H9 (cell line): ENCODE measurements around the gene CCDC170. TPM values are rescaled to one million over a fixed set of nuclear protein-coding genes. Genes with fewer than 3 reads are reported as not detected.

Experiments used
- DNase-seq: peaks from one replicate; pipeline ENCODE4 v3.0.0-alpha.2; 2017
- H2AFZ ChIP-seq: one replicate; pipeline ENCODE4 v1.6.1; 2013; ENCODE audit warnings: mild to moderate bottlenecking, low read length, control low read depth, moderate library complexity
- H2AK5ac ChIP-seq: 2 replicates; pipeline ENCODE4 v1.6.1; 2013; ENCODE audit warnings: low read length, control low read depth, mixed read lengths; ENCODE audit not compliant: insufficient read length
- H2BK120ac ChIP-seq: one replicate; pipeline ENCODE4 v1.6.1; 2013; ENCODE audit warnings: low read depth, mild to moderate bottlenecking, low read length, control low read depth, inconsistent platforms; ENCODE audit not compliant: poor library complexity, severe bottlenecking
- H2BK12ac ChIP-seq: 2 replicates; pipeline ENCODE4 v1.6.1; 2013; ENCODE audit warnings: low read length, control low read depth, mixed read lengths, low read depth; ENCODE audit not compliant: insufficient read length
- H2BK15ac ChIP-seq: 2 replicates; pipeline ENCODE4 v1.6.1; 2013; ENCODE audit warnings: low read depth, low read length, control low read depth
- H2BK20ac ChIP-seq: one replicate; pipeline ENCODE4 v1.6.1; 2013; ENCODE audit warnings: low read depth, mild to moderate bottlenecking, low read length, control low read depth, inconsistent platforms; ENCODE audit not compliant: poor library complexity, severe bottlenecking
- H2BK5ac ChIP-seq: 2 replicates; pipeline ENCODE4 v1.6.1; 2013; ENCODE audit warnings: low read length, control low read depth, mixed read lengths; ENCODE audit not compliant: insufficient read length
- H3K14ac ChIP-seq: 2 replicates; pipeline ENCODE4 v1.6.1; 2013; ENCODE audit warnings: low read length, control low read depth; ENCODE audit not compliant: insufficient read depth
- H3K18ac ChIP-seq: 2 replicates; pipeline ENCODE4 v1.6.1; 2013; ENCODE audit warnings: low read depth, mild to moderate bottlenecking, mixed read lengths, low read length, control low read depth; ENCODE audit not compliant: insufficient read length
- H3K23ac ChIP-seq: 2 replicates; pipeline ENCODE4 v1.6.1; 2013; ENCODE audit warnings: low read length, control low read depth, mixed read lengths, low read depth; ENCODE audit not compliant: insufficient read length
- H3K23me2 ChIP-seq: 2 replicates; pipeline ENCODE4 v1.6.1; 2013; ENCODE audit warnings: low read depth, mild to moderate bottlenecking, mixed read lengths, low read length, control low read depth; ENCODE audit not compliant: insufficient read length, poor library complexity, severe bottlenecking
- H3K27ac ChIP-seq: 2 replicates; pipeline ENCODE4 v1.5.1; 2013; ENCODE audit warnings: low read length, control low read depth, mixed read lengths, low read depth; ENCODE audit not compliant: insufficient read length
- H3K27me3 ChIP-seq: 2 replicates; pipeline ENCODE4 v1.6.1; 2013; ENCODE audit warnings: low read length, control low read depth, inconsistent platforms; ENCODE audit not compliant: insufficient read depth
- H3K4ac ChIP-seq: 2 replicates; pipeline ENCODE4 v1.6.1; 2013; ENCODE audit warnings: low read depth, mild to moderate bottlenecking, control low read depth, inconsistent platforms, low read length, moderate library complexity
- H3K4me1 ChIP-seq: 2 replicates; pipeline ENCODE4 v1.6.1; 2013; ENCODE audit warnings: low read length, control low read depth, inconsistent platforms; ENCODE audit not compliant: insufficient read depth
- H3K4me2 ChIP-seq: 2 replicates; pipeline ENCODE4 v1.6.1; 2013; ENCODE audit warnings: low read length, control low read depth, mixed read lengths; ENCODE audit not compliant: insufficient read length, insufficient read depth
- H3K56ac ChIP-seq: 2 replicates; pipeline ENCODE4 v1.6.1; 2013; ENCODE audit warnings: low read depth, mild to moderate bottlenecking, mixed read lengths, low read length, control low read depth; ENCODE audit not compliant: insufficient read length
- H3K79me1 ChIP-seq: 2 replicates; pipeline ENCODE4 v1.6.1; 2013; ENCODE audit warnings: low read depth, mild to moderate bottlenecking, moderate library complexity, low read length, control low read depth, inconsistent platforms; ENCODE audit not compliant: insufficient read depth, poor library complexity, severe bottlenecking
- H3K79me2 ChIP-seq: 2 replicates; pipeline ENCODE4 v1.6.1; 2013; ENCODE audit warnings: low read length, control low read depth, inconsistent platforms; ENCODE audit not compliant: insufficient read depth
- H3K9ac ChIP-seq: 2 replicates; pipeline ENCODE4 v1.6.1; 2013; ENCODE audit warnings: low read length, control low read depth, mixed read lengths; ENCODE audit not compliant: insufficient read length; ENCODE audit errors: extremely low read depth
- H3K9me3 ChIP-seq: one replicate; pipeline ENCODE4 v1.6.1; 2013; ENCODE audit warnings: low read depth, low read length, inconsistent platforms; ENCODE audit not compliant: control insufficient read depth
- H3T11ph ChIP-seq: one replicate; pipeline ENCODE4 v1.6.1; 2013; ENCODE audit warnings: mild to moderate bottlenecking, low read length, control low read depth, inconsistent platforms
- H4K20me1 ChIP-seq: one replicate; pipeline ENCODE4 v1.6.1; 2013; ENCODE audit not compliant: control insufficient read depth, insufficient read length, insufficient read depth
- H4K5ac ChIP-seq: 2 replicates; pipeline ENCODE4 v1.6.1; 2013; ENCODE audit warnings: low read depth, mild to moderate bottlenecking, mixed read lengths, low read length, control low read depth; ENCODE audit not compliant: insufficient read length
- H4K8ac ChIP-seq: replicated peaks from 2 replicates; pipeline ENCODE4 v1.6.1; 2013; ENCODE audit warnings: low read length, control low read depth, mixed read lengths, low read depth; ENCODE audit not compliant: insufficient read length
- H4K91ac ChIP-seq: 2 replicates; pipeline ENCODE4 v1.6.1; 2013; ENCODE audit warnings: low read depth, mild to moderate bottlenecking, moderate library complexity, mixed read lengths, low read length, control low read depth; ENCODE audit not compliant: insufficient read length
- H3K27ac Mint-ChIP-seq, 3 experiments: 2 replicates in 2 of 3; 3 replicates in 1 of 3; pipeline ENCODE4 v1.8.0; 2020 to 2021; ENCODE audit warnings: mixed read lengths in 3 of 3, mild to moderate bottlenecking in 1 of 3, moderate library complexity in 1 of 3
- H3K27me3 Mint-ChIP-seq: 2 replicates; pipeline ENCODE4 v1.8.0; 2021; ENCODE audit warnings: low read depth, mild to moderate bottlenecking, moderate library complexity, mixed read lengths
- H3K36me3 Mint-ChIP-seq, 3 experiments: 2 replicates in 2 of 3; 3 replicates in 1 of 3; pipeline ENCODE4 v1.8.0; 2020 to 2021; ENCODE audit warnings: low read depth in 3 of 3, mixed read lengths in 3 of 3; ENCODE audit not compliant: insufficient read depth in 1 of 3
- H3K4me1 Mint-ChIP-seq, 2 experiments: 2 replicates each; pipeline ENCODE4 v1.8.0; 2020; ENCODE audit warnings: mixed read lengths in 2 of 2
- H3K4me3 Mint-ChIP-seq, 2 experiments: 2 replicates in 1 of 2; 3 replicates in 1 of 2; pipeline ENCODE4 v1.8.0; 2020 to 2021; ENCODE audit warnings: mild to moderate bottlenecking in 2 of 2, mixed read lengths in 2 of 2, moderate library complexity in 1 of 2
- H3K9me3 Mint-ChIP-seq, 2 experiments: 2 replicates in 1 of 2; 3 replicates in 1 of 2; pipeline ENCODE4 v1.8.0; 2020; ENCODE audit warnings: mild to moderate bottlenecking in 2 of 2, mixed read lengths in 2 of 2, moderate library complexity in 1 of 2
- CTCF ChIP-seq: fragments of 200-600 bp; sonication (generic); conservative IDR thresholded peaks from 3 replicates; pipeline ENCODE4 v1.8.0; 2021; ENCODE audit warnings: antibody characterized with exemption, mild to moderate bottlenecking
- whole genome bisulfite sequencing: extraction: QIAGEN DNeasy Blood & Tissue Kit; methylation state at CpG from one replicate; pipeline ENCODE4 v1.1.7; 2013; ENCODE audit warnings: missing lambda C conversion rate, low lambda C conversion rate, mixed read lengths; ENCODE audit not compliant: insufficient read length; ENCODE audit errors: extremely low coverage; 5-methylcytosine and 5-hydroxymethylcytosine counted together
- total RNA-seq: library from RNA; stranded (reverse); gene quantifications from 2 replicates; pipeline ENCODE4 v1.2.1, GENCODE V29; 2021

The CCDC170 gene
- total RNA-seq, 1 experiment from 2014 or later = 0.07 TPM

GRCh38 chr6:151451417-151451949 lies 42.3 kb upstream of the CCDC170 start:
- Histone ChIP-seq H3T11ph (no peak overlapping the region), H4K91ac (no peak overlapping the region), H3K4ac (no peak overlapping the region), H3K27ac (peak overlapping the region; percentile 56), H3K4me1 (no peaks in the 10 kb centered on the region), H3K23me2 (peaks cover 11% of the 10 kb centered on the region), H3K18ac (peak overlapping the region; percentile 50), H3K4me2 (peak overlapping the region; percentile 71), H3K79me2 (peaks cover 13% of the 10 kb centered on the region; the same call in 1 of the 2 replicates), H2BK5ac (no peak overlapping the region), H3K27me3 (no peaks in the 10 kb centered on the region), H4K20me1 (no peaks in the 10 kb centered on the region), H2BK20ac (no peak overlapping the region), H3K56ac (no peak overlapping the region), H3K9me3 (no peaks in the 10 kb centered on the region), H3K9ac (peak overlapping the region; percentile 92), H2BK15ac (no peak overlapping the region), H2BK12ac (no peak overlapping the region), H3K79me1 (peaks cover 5% of the 10 kb centered on the region), H2AK5ac (no peak overlapping the region), H4K8ac (no peak overlapping the region), H2AFZ (no peak overlapping the region), H4K5ac (no peak overlapping the region), H3K14ac (peak overlapping the region; percentile 49), H2BK120ac (no peak overlapping the region), H3K23ac (no peak overlapping the region)
- Mint-ChIP-seq H3K4me1 (peaks cover 25 to 36% of the 10 kb centered on the region in 2 experiments), H3K9me3 (peaks cover 1 to 4% of the 10 kb centered on the region in 2 experiments; a peak in 3 of 5 replicates), H3K27ac (peak overlapping the region; percentile 97 to 99 (median 99)), H3K4me3 (peak overlapping the region; percentile 97 to 98), H3K27me3 (peaks cover 1% of the 10 kb centered on the region; the same call in 1 of the 2 replicates), H3K36me3 (peaks cover 3 to 16% (median 14%) of the 10 kb centered on the region in 3 experiments; a peak in 5 of 7 replicates)
- WGBS = no CpG with 5 or more reads among the region's 22 CpGs
- TF ChIP-seq CTCF = no peak
- DNase-seq = no peak
